Neuronal stem cell (in vitro differentiated cells): ENCODE results near the gene MYL5.
"Not testable (repeated sequence)": the region's sequence is repeated elsewhere in the genome, so short reads cannot be mapped to it uniquely, and the experiment has no call there.

Experiments
- DNase-seq: peaks from one replicate; pipeline ENCODE4 v3.0.0-alpha.2; 2013; ENCODE audit warnings: low spot score
- H2AFZ ChIP-seq: one replicate; pipeline ENCODE4 v1.6.1; 2013; ENCODE audit warnings: mild to moderate bottlenecking, low read length, inconsistent platforms
- H2AK5ac ChIP-seq: 2 replicates; pipeline ENCODE4 v1.6.1; 2013; ENCODE audit warnings: low read depth, mild to moderate bottlenecking, inconsistent platforms, low read length, moderate library complexity, mixed read lengths
- H2BK120ac ChIP-seq: 2 replicates; pipeline ENCODE4 v1.6.1; 2013; ENCODE audit warnings: low read depth, mild to moderate bottlenecking, inconsistent platforms, low read length, moderate library complexity, mixed read lengths
- H2BK12ac ChIP-seq: one replicate; pipeline ENCODE4 v1.6.1; 2013; ENCODE audit warnings: low read length, inconsistent platforms
- H2BK15ac ChIP-seq: 2 replicates; pipeline ENCODE4 v1.6.1; 2013; ENCODE audit warnings: mild to moderate bottlenecking, low read length, inconsistent platforms, mixed read lengths
- H2BK5ac ChIP-seq: one replicate; pipeline ENCODE4 v1.6.1; 2013; ENCODE audit warnings: inconsistent platforms, mild to moderate bottlenecking, low read length, moderate library complexity
- H3K14ac ChIP-seq: one replicate; pipeline ENCODE4 v1.6.1; 2013; ENCODE audit warnings: low read length, inconsistent platforms
- H3K18ac ChIP-seq: 2 replicates; pipeline ENCODE4 v1.6.1; 2013; ENCODE audit warnings: low read length, inconsistent platforms
- H3K23ac ChIP-seq: 2 replicates; pipeline ENCODE4 v1.6.1; 2013; ENCODE audit warnings: low read depth, mild to moderate bottlenecking, mixed read lengths, low read length, inconsistent platforms; ENCODE audit not compliant: poor library complexity
- H3K27ac ChIP-seq: replicated peaks from 3 replicates; pipeline ENCODE4 v1.5.1; 2013; ENCODE audit warnings: low read length, inconsistent platforms
- H3K27me3 ChIP-seq, 3 experiments: 2 replicates each; pipeline ENCODE4 v1.6.1; 2013; ENCODE audit warnings: low read length in 3 of 3, mild to moderate bottlenecking in 2 of 3, inconsistent platforms in 1 of 3, low read depth in 1 of 3, mixed read lengths in 1 of 3, moderate library complexity in 1 of 3; ENCODE audit not compliant: control insufficient read depth in 3 of 3, insufficient read depth in 3 of 3
- H3K36me3 ChIP-seq, 2 donors: replicated peaks in 1 of 2; 2 replicates each; pipeline ENCODE4 v1.6.1; 2013; ENCODE audit warnings: low read length in 2 of 2; ENCODE audit not compliant: control insufficient read depth in 2 of 2, insufficient read depth in 2 of 2
- H3K4ac ChIP-seq: 2 replicates; pipeline ENCODE4 v1.6.1; 2013; ENCODE audit warnings: inconsistent platforms, mild to moderate bottlenecking, low read length, moderate library complexity
- H3K4me1 ChIP-seq, 2 donors: 1 replicate in 1 of 2; 2 replicates in 1 of 2; pipeline ENCODE4 v1.6.1; 2013; ENCODE audit warnings: low read length in 2 of 2, low read depth in 1 of 2; ENCODE audit not compliant: control insufficient read depth in 2 of 2, insufficient read depth in 1 of 2
- H3K4me2 ChIP-seq: one replicate; pipeline ENCODE4 v1.6.1; 2013; ENCODE audit warnings: mild to moderate bottlenecking, low read length, inconsistent platforms; ENCODE audit not compliant: insufficient read depth, poor library complexity, severe bottlenecking
- H3K4me3 ChIP-seq, 2 donors: 2 replicates each; pipeline ENCODE4 v1.5.1; 2013; ENCODE audit warnings: low read length in 2 of 2, mild to moderate bottlenecking in 2 of 2, inconsistent platforms in 1 of 2, moderate library complexity in 1 of 2
- H3K79me1 ChIP-seq: one replicate; pipeline ENCODE4 v1.6.1; 2013; ENCODE audit warnings: low read depth, mild to moderate bottlenecking, inconsistent platforms, low read length, moderate library complexity
- H3K9ac ChIP-seq: one replicate; pipeline ENCODE4 v1.6.1; 2013; ENCODE audit warnings: mild to moderate bottlenecking, low read depth, low read length, inconsistent platforms; ENCODE audit not compliant: poor library complexity
- H3K9me3 ChIP-seq, 2 donors: replicated peaks in 1 of 2; 2 replicates each; pipeline versions ENCODE3 to v1.6.1; 2013; ENCODE audit warnings: low read length in 2 of 2, mild to moderate bottlenecking in 2 of 2, inconsistent platforms in 1 of 2, low read depth in 1 of 2, mixed read lengths in 1 of 2, moderate library complexity in 1 of 2; ENCODE audit not compliant: control insufficient read depth in 2 of 2, insufficient read depth in 1 of 2
- H4K8ac ChIP-seq: one replicate; pipeline ENCODE4 v1.6.1; 2013; ENCODE audit warnings: low read depth, mild to moderate bottlenecking, inconsistent platforms, low read length, moderate library complexity
- H4K91ac ChIP-seq: one replicate; pipeline ENCODE4 v1.6.1; 2013; ENCODE audit warnings: low read length, low read depth, mild to moderate bottlenecking, inconsistent platforms; ENCODE audit not compliant: poor library complexity
- WGBS, 2 donors: extraction: QIAGEN DNeasy Blood & Tissue Kit; methylation state at CpG; one replicate each; pipeline ENCODE4 v1.1.7; 2013; ENCODE audit warnings: missing lambda C conversion rate in 2 of 2, mixed read lengths in 1 of 2; ENCODE audit not compliant: insufficient read length in 2 of 2, insufficient replicate concordance in 1 of 2; ENCODE audit errors: extremely low coverage in 2 of 2; 5-methylcytosine and 5-hydroxymethylcytosine counted together

Gene MYL5

GRCh38 chr4:637536-638280 is 36.6 kb upstream of the MYL5 start:
- Histone ChIP-seq H3K18ac (peak overlapping the region; percentile 31), H2AFZ (peak overlapping the region; percentile 49), H2BK120ac (no peak overlapping the region), H3K9me3 (peaks cover 0 to 5% of the 10 kb centered on the region in 2 donors), H2AK5ac (no peak overlapping the region), H3K23ac (no peak overlapping the region), H3K4me3 (no peak overlapping the region), H3K4me1 (peaks cover 0 to 3% of the 10 kb centered on the region in 2 donors), H3K14ac (peak overlapping the region; percentile 98), H2BK12ac (no peak overlapping the region), H3K27ac (no peak overlapping the region), H3K4ac (no peak overlapping the region), H3K9ac (no peak overlapping the region), H3K4me2 (no peak overlapping the region), H4K8ac (no peak overlapping the region), H4K91ac (no peak overlapping the region), H3K79me1 (no peaks in the 10 kb centered on the region), H2BK5ac (no peak overlapping the region), H3K27me3 (peaks cover 0 to 4% (median 0%) of the 10 kb centered on the region in 3 experiments), H2BK15ac (no peak overlapping the region), H3K36me3 (no peaks in the 10 kb centered on the region)
- DNase-seq: no peak
- WGBS, 2 donors: no CpG with 5 or more reads among the region's 32 CpGs

- H3K4ac ChIP-seq: not testable (repeated sequence)
Observed at GRCh38 chr4:642366-642765, 32.0 kb upstream of the MYL5 start.

GRCh38 chr4:646460-646859 is 27.9 kb upstream of the MYL5 start:
- H2BK12ac ChIP-seq: no peak overlapping the region
- H3K27me3 ChIP-seq: peaks cover 0 to 20% (median 0%) of the 10 kb centered on the region in 3 experiments
- peaks cover 0 to 9% of the 10 kb centered on the region in 2 donors for H3K4me1 ChIP-seq
- no peak overlapping the region for H4K91ac ChIP-seq
- H3K14ac ChIP-seq: no peak overlapping the region
- no peaks in the 10 kb centered on the region for H3K79me1 ChIP-seq
- DNase-seq: no peak
- H2AFZ ChIP-seq: no peak overlapping the region
- peak overlapping the region; percentile 67 for H2BK15ac ChIP-seq
- no peak overlapping the region for H3K9ac ChIP-seq
- no peaks in the 10 kb centered on the region for H3K36me3 ChIP-seq
- H3K4me2 ChIP-seq: no peak overlapping the region
- peak overlapping the region; percentile 80 for H3K18ac ChIP-seq
- H3K23ac ChIP-seq: peak overlapping the region; percentile 80
- H2BK120ac ChIP-seq: no peak overlapping the region
- H3K4ac ChIP-seq: no peak overlapping the region
- H4K8ac ChIP-seq: no peak overlapping the region
- WGBS, 2 donors: no CpG with 5 or more reads among the region's 32 CpGs
- H2BK5ac ChIP-seq: no peak overlapping the region
- no peak overlapping the region for H3K27ac ChIP-seq
- no peaks in the 10 kb centered on the region for H3K9me3 ChIP-seq
- no peak overlapping the region for H2AK5ac ChIP-seq
- H3K4me3 ChIP-seq: no peak overlapping the region

More at GRCh38 chr4:642366-642765, 32.0 kb upstream of the MYL5 start:
- not testable (repeated sequence) for H3K18ac ChIP-seq, H3K4me3 ChIP-seq, DNase-seq, H2BK120ac ChIP-seq, H3K79me1 ChIP-seq, H2BK15ac ChIP-seq, H3K27ac ChIP-seq, H3K4me2 ChIP-seq, H2AK5ac ChIP-seq, H3K23ac ChIP-seq, H2BK12ac ChIP-seq, H2BK5ac ChIP-seq, H3K27me3 ChIP-seq, H3K9me3 ChIP-seq, H3K14ac ChIP-seq, H3K9ac ChIP-seq, H4K91ac ChIP-seq, H2AFZ ChIP-seq, H4K8ac ChIP-seq, H3K4me1 ChIP-seq, H3K36me3 ChIP-seq
- WGBS, 2 donors: no CpG with 5 or more reads among the region's 6 CpGs

GRCh38 chr4:647481-647880 is 26.9 kb upstream of the MYL5 start:
- Histone ChIP-seq H3K79me1 (no peaks in the 10 kb centered on the region), H2AFZ (no peak overlapping the region), H3K4ac (no peak overlapping the region), H3K27ac (no peak overlapping the region), H3K9ac (no peak overlapping the region), H4K8ac (no peak overlapping the region), H3K23ac (peak overlapping the region; percentile 34), H2BK5ac (no peak overlapping the region), H2AK5ac (peak overlapping the region; percentile 69), H3K9me3 (no peaks in the 10 kb centered on the region), H3K18ac (no peak overlapping the region), H2BK120ac (no peak overlapping the region), H3K36me3 (no peaks in the 10 kb centered on the region), H2BK15ac (no peak overlapping the region), H3K27me3 (peaks cover 0 to 24% (median 0%) of the 10 kb centered on the region in 3 experiments), H3K4me2 (no peak overlapping the region), H4K91ac (no peak overlapping the region), H2BK12ac (no peak overlapping the region), H3K14ac (peak overlapping the region; percentile 47), H3K4me3 (no peak overlapping the region), H3K4me1 (peaks cover 0 to 9% of the 10 kb centered on the region in 2 donors)
- DNase-seq: no peak
- no CpG with 5 or more reads among the region's 13 CpGs for WGBS, 2 donors
